Prostate gland (tissue), 2 donors: ENCODE results near the gene NAP1L4. TPM values are rescaled to one million over a fixed set of nuclear protein-coding genes. Genes with fewer than 3 reads are reported as not detected.

Experiments used
- DNase-seq: peaks from one replicate; pipeline ENCODE4 v3.0.0-alpha.2; 2019; ENCODE audit warnings: low spot score
- H3K27ac ChIP-seq, 2 donors: fragments of 200-600 bp; sonication (generic); 2 replicates each; pipeline ENCODE4 v1.5.1; 2017 to 2019
- H3K27me3 ChIP-seq: fragments of 200-600 bp; sonication (generic); replicated peaks from 2 replicates; pipeline ENCODE4 v1.5.1; 2019; ENCODE audit not compliant: insufficient read depth
- H3K36me3 ChIP-seq, 2 donors: fragments of 200-600 bp; sonication (generic); 1 replicate in 1 of 2; 2 replicates in 1 of 2; pipeline versions ENCODE4 v1.5.1 to v1.8.1; 2017 to 2019
- H3K4me1 ChIP-seq: fragments of 200-600 bp; sonication (generic); replicated peaks from 2 replicates; pipeline ENCODE4 v1.5.1; 2019
- H3K4me3 ChIP-seq, 2 donors: fragments of 200-600 bp; sonication (generic); 2 replicates each; pipeline ENCODE4 v1.5.1; 2017 to 2019
- H3K9me3 ChIP-seq: fragments of 200-600 bp; sonication (generic); 2 replicates; pipeline ENCODE4 v1.5.1; 2017
- POLR2A ChIP-seq: fragments of 450-650 bp; IDR thresholded peaks from one replicate; pipeline ENCODE4 v1.6.1; 2016; ENCODE audit warnings: antibody characterized with exemption, mild to moderate bottlenecking
- POLR2AphosphoS5 ChIP-seq: sonication (generic); formaldehyde crosslinking; IDR thresholded peaks from one replicate; pipeline ENCODE4 v1.6.1; 2017; ENCODE audit warnings: antibody characterized with exemption
- WGBS: methylation state at CpG from one replicate; pipeline ENCODE4 v1.1.5; 2018; 5-methylcytosine and 5-hydroxymethylcytosine counted together
- intact Hi-C: fragments of 100-400 bp; cut with DNase I; formaldehyde crosslinking; loops from one replicate; pipeline ENCODE4 v1.14.2; 2022
- small RNA-seq, 2 donors: library from RNA; depleted of rRNA; stranded (forward); fragments of <200 nt; gene quantifications; one replicate each; pipeline ENCODE3, GENCODE V24; 2016
- total RNA-seq, 2 donors: library from RNA; depleted of rRNA; stranded (reverse); fragments of >200 nt; gene quantifications; one replicate each; pipeline ENCODE4 v1.1.0, GENCODE V29; 2016
- TF ChIP-seq, protein P1 (sequence below), 4 experiments: fragments of 200-600 bp in 2 of 4; fragments of 450-650 bp in 2 of 4; sonication (generic) in 2 of 4; IDR thresholded peaks; 1 replicate in 3 of 4; 2 replicates in 1 of 4; pipeline ENCODE4 v1.5.1; 2016 to 2019; ENCODE audit warnings: antibody characterized with exemption in 4 of 4, mild to moderate bottlenecking in 2 of 4, moderate library complexity in 2 of 4

The NAP1L4 gene
- total RNA-seq, 2 donors from 2014 or later = 103 to 131 TPM

GRCh38 chr11:2897048-2897447, 95.1 kb downstream of the NAP1L4 start:
- Histone ChIP-seq H3K36me3 (no peaks in the 10 kb centered on the region), H3K27me3 (no peaks in the 10 kb centered on the region), H3K27ac (no peak overlapping the region), H3K4me3 (no peak overlapping the region), H3K4me1 (peaks cover 8% of the 10 kb centered on the region), H3K9me3 (no peaks in the 10 kb centered on the region)
- no peak for DNase-seq
- TF ChIP-seq, protein P1, sequence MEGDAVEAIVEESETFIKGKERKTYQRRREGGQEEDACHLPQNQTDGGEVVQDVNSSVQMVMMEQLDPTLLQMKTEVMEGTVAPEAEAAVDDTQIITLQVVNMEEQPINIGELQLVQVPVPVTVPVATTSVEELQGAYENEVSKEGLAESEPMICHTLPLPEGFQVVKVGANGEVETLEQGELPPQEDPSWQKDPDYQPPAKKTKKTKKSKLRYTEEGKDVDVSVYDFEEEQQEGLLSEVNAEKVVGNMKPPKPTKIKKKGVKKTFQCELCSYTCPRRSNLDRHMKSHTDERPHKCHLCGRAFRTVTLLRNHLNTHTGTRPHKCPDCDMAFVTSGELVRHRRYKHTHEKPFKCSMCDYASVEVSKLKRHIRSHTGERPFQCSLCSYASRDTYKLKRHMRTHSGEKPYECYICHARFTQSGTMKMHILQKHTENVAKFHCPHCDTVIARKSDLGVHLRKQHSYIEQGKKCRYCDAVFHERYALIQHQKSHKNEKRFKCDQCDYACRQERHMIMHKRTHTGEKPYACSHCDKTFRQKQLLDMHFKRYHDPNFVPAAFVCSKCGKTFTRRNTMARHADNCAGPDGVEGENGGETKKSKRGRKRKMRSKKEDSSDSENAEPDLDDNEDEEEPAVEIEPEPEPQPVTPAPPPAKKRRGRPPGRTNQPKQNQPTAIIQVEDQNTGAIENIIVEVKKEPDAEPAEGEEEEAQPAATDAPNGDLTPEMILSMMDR (IDR thresholded peaks at IDR 0.05) = no peak
- TF ChIP-seq POLR2AphosphoS5 = no peak
- TF ChIP-seq POLR2A = no peak
- intact Hi-C loops = loop anchor here (10.0 kb wide), 1 partner anchor 702 kb away; no protein-coding TSS in a partner anchor
- 94% methylated on average over 6 of the region's 6 CpGs for WGBS

DNA sequence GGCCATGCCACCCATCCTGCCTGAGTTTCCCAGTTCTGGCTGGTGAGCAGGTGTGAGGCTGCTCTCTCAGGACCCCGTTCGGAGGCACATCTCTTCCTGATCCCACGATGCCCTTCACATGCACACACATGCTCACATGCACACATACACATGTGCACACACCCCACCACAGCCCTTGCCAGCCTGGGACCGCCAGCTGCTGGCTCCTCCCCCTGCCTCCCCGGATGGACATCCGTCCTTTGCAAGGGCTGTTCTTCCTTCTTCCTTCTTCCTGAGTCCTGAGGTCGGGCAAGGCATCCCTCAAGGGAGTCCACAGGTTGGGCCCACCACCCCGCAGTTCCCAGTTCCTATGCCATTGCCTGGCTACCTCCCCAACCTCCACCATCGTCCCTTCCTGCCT, 96.1 kb downstream of the NAP1L4 start:
- DNase-seq = no peak
- Histone ChIP-seq H3K27ac (no peak overlapping the region), H3K27me3 (no peaks in the 10 kb centered on the region), H3K36me3 (no peaks in the 10 kb centered on the region), H3K4me1 (peaks cover 14% of the 10 kb centered on the region), H3K9me3 (no peaks in the 10 kb centered on the region), H3K4me3 (no peak overlapping the region)
- no peak for TF ChIP-seq POLR2AphosphoS5
- TF ChIP-seq POLR2A = no peak
- TF ChIP-seq, protein P1 (IDR thresholded peaks at IDR 0.05) = no peak
- WGBS = 83% methylated on average over 9 of the region's 9 CpGs
- intact Hi-C loops = loop anchor here (10.0 kb wide), 1 partner anchor 701 kb away; no protein-coding TSS in a partner anchor

Small RNAs within 50 kb of the gene (small RNA-seq; reads per million reads assigned to genes)
- gene SNORA54 = 16.7 to 33.8 reads per million in 2 donors

Other genes starting within 250 kb of the NAP1L4 start
- gene CDKN1C, start 106.6 kb downstream of the NAP1L4 start, total RNA-seq = 10 to 100 TPM; 36.5 to 42.7 TPM
- gene PHLDA2, start 62.9 kb downstream of the NAP1L4 start, total RNA-seq = 10 to 100 TPM; 12.4 to 20.4 TPM
- 10 to 100 TPM; 25.6 to 28.9 TPM for gene CARS1, start 65.1 kb upstream of the NAP1L4 start, total RNA-seq
- gene OSBPL5, start 173.0 kb upstream of the NAP1L4 start, total RNA-seq = 10 to 100 TPM; 35.0 to 50.7 TPM
- 1 to 10 TPM in 1 of 2 donors, not detected in 1; 2.7 TPM for gene MRGPRG, start 226.5 kb upstream of the NAP1L4 start, total RNA-seq
- gene MRGPRE, start 240.1 kb upstream of the NAP1L4 start, total RNA-seq = 1 to 10 TPM in 1 of 2 donors, not detected in 1; 1.0 TPM